Measurements from ENCODE around the gene CNOT9.

GRCh38 chr2:218569038-218569431, 396 bp downstream of the CNOT9 start:
- no peak for TF ChIP-seq POLR2A (IDR thresholded peaks at IDR 0.05; ENCODE audit: low read length)
- no peak for TF ChIP-seq GATA1 (IDR thresholded peaks at IDR 0.05; ENCODE audit: low read depth, low read length)
